ENCODE measurements around the gene BMP6.

GRCh38 chr6:7921046-7921445, 195.1 kb downstream of the BMP6 start:
- TF ChIP-seq EZH2phosphoT487 (IDR thresholded peaks at IDR 0.05; ENCODE audit: low read length) (no peak), CTCF (IDR thresholded peaks at IDR 0.05; ENCODE audit: low read length) (no peak), EZH2 (optimal IDR thresholded peaks at IDR 0.05; ENCODE audit: low read depth, low read length) (no peak)

Data from MM.1S (cell line).